ENCODE results near the gene FOSL2. TPM values are rescaled to one million over a fixed set of nuclear protein-coding genes. Genes with fewer than 3 reads are reported as not detected.

Gene FOSL2
- total RNA-seq, 1 experiment from 2014 or later, result 4.0 TPM

DNA sequence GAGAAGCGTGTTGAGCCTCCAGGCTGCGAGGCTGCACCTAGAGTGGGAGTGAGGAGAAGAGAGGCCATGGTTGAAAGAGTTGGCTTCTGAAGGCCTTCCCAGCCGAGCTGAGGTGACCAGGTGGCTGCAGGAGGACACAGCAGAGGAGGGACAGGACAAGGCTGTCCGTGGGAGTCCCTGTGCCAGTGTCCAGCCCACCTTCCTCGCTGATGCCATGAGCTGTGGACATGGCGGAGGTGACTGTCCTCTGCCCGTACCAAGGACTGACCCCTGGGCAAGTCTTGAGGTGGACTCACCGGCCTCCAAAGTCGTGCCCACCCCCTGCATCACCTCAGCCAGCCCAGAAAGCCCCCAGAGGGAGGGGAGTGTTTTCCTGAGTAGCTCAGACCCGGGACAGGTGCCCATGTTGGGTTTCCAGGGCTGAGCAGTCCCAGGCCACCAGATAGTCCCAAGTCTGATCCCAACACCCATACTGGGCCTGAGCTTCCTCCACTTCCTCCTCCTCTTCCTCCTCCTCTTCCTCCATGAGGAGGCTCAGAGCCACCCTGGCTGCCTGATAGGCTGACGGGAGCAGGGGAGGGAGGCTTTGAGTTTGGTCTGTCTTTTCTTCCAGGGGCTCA, 43.0 kb upstream of the FOSL2 start:
- no peaks in the 10 kb centered on the region for H3K36me3 Mint-ChIP-seq
- no peak for ATAC-seq
- CTCF ChIA-PET, result interaction anchor here (0.8 to 1.7 kb wide), 3 partner anchors 8 to 666 kb away, joined by 4 read pairs; no protein-coding TSS in a partner anchor

DNA sequence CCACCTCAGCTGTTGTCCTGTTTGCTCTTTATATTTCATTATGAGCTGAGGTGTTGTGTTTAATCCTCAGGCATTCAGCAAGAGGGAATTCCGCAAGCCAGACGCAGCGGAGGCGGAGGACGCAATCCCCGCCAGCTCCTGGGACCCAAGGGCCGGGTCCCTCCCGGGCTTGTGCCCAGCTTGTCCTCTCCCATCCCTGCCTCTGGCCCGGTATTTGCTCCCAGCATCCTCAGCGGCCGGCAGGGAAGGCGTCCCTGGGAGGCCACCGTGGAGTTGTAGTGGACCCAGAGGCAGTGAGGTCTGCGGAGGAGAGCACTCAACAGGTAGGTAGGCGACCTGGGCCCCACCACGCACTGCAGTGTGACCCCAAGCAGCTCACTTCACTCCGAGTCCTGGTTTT, 42.5 kb upstream of the FOSL2 start:
- ATAC-seq (no peak), DNase-seq (ENCODE audit: low spot score) (no peak)
- H3K9me3 Mint-ChIP-seq, result no peaks in the 10 kb centered on the region
- ChIA-PET POLR2A (no interaction called here), CTCF (interaction anchor here (1.7 kb wide), 2 partner anchors 9 to 646 kb away, joined by 4 read pairs; no protein-coding TSS in a partner anchor)
- TF ChIP-seq NR1H2 (CRISPR knock-in tag; IDR thresholded peaks at IDR 0.05) (no peak), ZNF317 (CRISPR knock-in tag; IDR thresholded peaks at IDR 0.05; ENCODE audit: borderline replicate concordance, low read depth) (no peak), ZNF219 (CRISPR knock-in tag; IDR thresholded peaks at IDR 0.05; ENCODE audit: borderline replicate concordance) (no peak), EMX1 (CRISPR knock-in tag; IDR thresholded peaks at IDR 0.05) (no peak), MXD4 (CRISPR knock-in tag; IDR thresholded peaks at IDR 0.05; ENCODE audit: borderline replicate concordance) (no peak), CREB1 (CRISPR knock-in tag; IDR thresholded peaks at IDR 0.05) (no peak), ZNF512 (CRISPR knock-in tag; IDR thresholded peaks at IDR 0.05; ENCODE audit: borderline replicate concordance) (no peak), NR2C2 (CRISPR knock-in tag; IDR thresholded peaks at IDR 0.05) (no peak), ZNF396 (CRISPR knock-in tag; IDR thresholded peaks at IDR 0.05; ENCODE audit: borderline replicate concordance) (no peak)
- TF ChIP-seq, protein P1, sequence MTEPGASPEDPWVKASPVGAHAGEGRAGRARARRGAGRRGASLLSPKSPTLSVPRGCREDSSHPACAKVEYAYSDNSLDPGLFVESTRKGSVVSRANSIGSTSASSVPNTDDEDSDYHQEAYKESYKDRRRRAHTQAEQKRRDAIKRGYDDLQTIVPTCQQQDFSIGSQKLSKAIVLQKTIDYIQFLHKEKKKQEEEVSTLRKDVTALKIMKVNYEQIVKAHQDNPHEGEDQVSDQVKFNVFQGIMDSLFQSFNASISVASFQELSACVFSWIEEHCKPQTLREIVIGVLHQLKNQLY (CRISPR knock-in tag; IDR thresholded peaks at IDR 0.05), result no peak
- TF ChIP-seq, protein P2, sequence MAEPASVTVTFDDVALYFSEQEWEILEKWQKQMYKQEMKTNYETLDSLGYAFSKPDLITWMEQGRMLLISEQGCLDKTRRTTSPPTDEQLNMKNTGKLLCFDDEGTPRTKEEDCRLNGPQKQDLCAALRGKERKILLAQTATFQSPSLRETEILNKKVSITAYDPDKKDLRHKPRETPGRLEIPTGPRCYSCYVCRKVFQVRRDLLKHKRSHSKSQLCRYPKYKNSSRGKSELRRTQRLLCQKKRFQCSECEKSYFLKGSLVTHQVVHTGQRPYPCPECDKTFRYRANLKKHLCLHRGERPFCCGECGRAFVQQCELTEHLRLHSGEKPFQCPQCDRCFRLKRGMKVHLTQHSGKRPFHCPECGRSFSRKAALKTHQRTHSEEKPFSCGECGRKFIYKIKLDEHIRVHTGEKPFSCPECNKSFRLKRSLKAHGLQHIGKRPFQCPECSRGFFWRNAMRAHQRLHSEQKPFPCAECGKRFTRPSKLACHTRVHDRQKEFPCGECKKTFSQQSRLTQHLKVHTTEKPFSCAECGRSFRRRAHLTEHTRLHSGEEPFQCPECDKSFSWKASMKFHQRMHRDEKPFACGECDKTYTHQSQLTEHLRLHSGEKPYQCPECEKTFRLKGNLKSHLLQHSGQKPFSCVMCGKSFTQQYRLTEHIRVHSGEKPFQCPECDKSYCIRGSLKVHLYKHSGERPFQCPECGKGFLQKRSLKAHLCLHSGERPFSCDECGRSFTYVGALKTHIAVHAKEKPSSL (CRISPR knock-in tag; conservative IDR thresholded peaks at IDR 0.05), result no peak
- TF ChIP-seq, protein P3, sequence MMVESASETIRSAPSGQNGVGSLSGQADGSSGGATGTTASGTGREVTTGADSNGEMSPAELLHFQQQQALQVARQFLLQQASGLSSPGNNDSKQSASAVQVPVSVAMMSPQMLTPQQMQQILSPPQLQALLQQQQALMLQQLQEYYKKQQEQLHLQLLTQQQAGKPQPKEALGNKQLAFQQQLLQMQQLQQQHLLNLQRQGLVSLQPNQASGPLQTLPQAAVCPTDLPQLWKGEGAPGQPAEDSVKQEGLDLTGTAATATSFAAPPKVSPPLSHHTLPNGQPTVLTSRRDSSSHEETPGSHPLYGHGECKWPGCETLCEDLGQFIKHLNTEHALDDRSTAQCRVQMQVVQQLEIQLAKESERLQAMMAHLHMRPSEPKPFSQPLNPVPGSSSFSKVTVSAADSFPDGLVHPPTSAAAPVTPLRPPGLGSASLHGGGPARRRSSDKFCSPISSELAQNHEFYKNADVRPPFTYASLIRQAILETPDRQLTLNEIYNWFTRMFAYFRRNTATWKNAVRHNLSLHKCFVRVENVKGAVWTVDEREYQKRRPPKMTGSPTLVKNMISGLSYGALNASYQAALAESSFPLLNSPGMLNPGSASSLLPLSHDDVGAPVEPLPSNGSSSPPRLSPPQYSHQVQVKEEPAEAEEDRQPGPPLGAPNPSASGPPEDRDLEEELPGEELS (CRISPR knock-in tag; IDR thresholded peaks at IDR 0.05), result no peak
- H3K4me3 Mint-ChIP-seq, result no peak overlapping the region
- peaks cover 10% of the 10 kb centered on the region; the same call in 1 of the 2 replicates for H3K4me1 Mint-ChIP-seq
- H3K27ac Mint-ChIP-seq, result no peak overlapping the region
- no peaks in the 10 kb centered on the region for H3K36me3 Mint-ChIP-seq
- no peaks in the 10 kb centered on the region for H3K27me3 Mint-ChIP-seq (ENCODE audit: low read depth)

More for the DNA sequence above, 43.0 kb upstream of the FOSL2 start:
- Mint-ChIP-seq H3K4me1 (peaks cover 10% of the 10 kb centered on the region; the same call in 1 of the 2 replicates), H3K27ac (0 out of 2 replicates have a peak overlapping the region, but pooled peaks have one; percentile 5), H3K4me3 (no peak overlapping the region), H3K9me3 (no peaks in the 10 kb centered on the region), H3K27me3 (ENCODE audit: low read depth) (no peaks in the 10 kb centered on the region)
- no peak for DNase-seq (ENCODE audit: low spot score)
- no peak for TF ChIP-seq TEAD1 (CRISPR knock-in tag; IDR thresholded peaks at IDR 0.05)
- no peak for TF ChIP-seq IRF2 (CRISPR knock-in tag; IDR thresholded peaks at IDR 0.05; ENCODE audit: borderline replicate concordance, low read depth)
- TF ChIP-seq ELF4 (CRISPR knock-in tag; IDR thresholded peaks at IDR 0.05; ENCODE audit: low read depth), result no peak
- TF ChIP-seq KAT7 (CRISPR knock-in tag; IDR thresholded peaks at IDR 0.05; ENCODE audit: borderline replicate concordance), result no peak
- no peak for TF ChIP-seq NR1H2 (CRISPR knock-in tag; IDR thresholded peaks at IDR 0.05)
- TF ChIP-seq ZNF512 (CRISPR knock-in tag; IDR thresholded peaks at IDR 0.05; ENCODE audit: borderline replicate concordance), result no peak
- no peak for TF ChIP-seq ZNF396 (CRISPR knock-in tag; IDR thresholded peaks at IDR 0.05; ENCODE audit: borderline replicate concordance)
- POLR2A ChIA-PET, result no interaction called here
